CD1c-positive myeloid dendritic cell (primary cell): Measurements from ENCODE around the gene TAMALIN.

Experiments
- DNase-seq: peaks from one replicate; pipeline ENCODE4 v3.0.0-alpha.2; 2016; ENCODE audit errors: extremely low spot score

Gene TAMALIN

GRCh38 chr12:52014567-52015530 is 8.1 kb downstream of the TAMALIN start:
- DNase-seq: no peak

GRCh38 chr12:52015532-52016041 is 8.8 kb downstream of the TAMALIN start:
- DNase-seq: no peak

GRCh38 chr12:52018433-52019112 is 11.8 kb downstream of the TAMALIN start:
- no peak for DNase-seq

GRCh38 chr12:52019113-52019770 is 12.5 kb downstream of the TAMALIN start:
- no peak for DNase-seq

- peak; percentile 65 for DNase-seq
Measured at GRCh38 chr12:52020539-52021336, 14.0 kb downstream of the TAMALIN start.

- no peak for DNase-seq
Measured at GRCh38 chr12:52022841-52023181, 16.1 kb downstream of the TAMALIN start.

GRCh38 chr12:52023182-52023975 is 16.6 kb downstream of the TAMALIN start:
- DNase-seq: peak; percentile 89

- no peak for DNase-seq
Measured at GRCh38 chr12:52023976-52024688, 17.4 kb downstream of the TAMALIN start.

GRCh38 chr12:52024845-52025230 is 18.1 kb downstream of the TAMALIN start:
- peak; percentile 73 for DNase-seq

GRCh38 chr12:52026263-52026662 is 19.5 kb downstream of the TAMALIN start:
- DNase-seq: no peak

GRCh38 chr12:52027085-52027843 is 20.5 kb downstream of the TAMALIN start:
- DNase-seq: peak; percentile 35

- DNase-seq: peak; percentile 11
Measured at GRCh38 chr12:52029685-52030084, 22.9 kb downstream of the TAMALIN start.

- no peak for DNase-seq
Measured at GRCh38 chr12:52032446-52032803, 25.7 kb downstream of the TAMALIN start.

- DNase-seq: peak; percentile 97
Measured at GRCh38 chr12:52032804-52033445, 26.2 kb downstream of the TAMALIN start.

GRCh38 chr12:52033446-52034140 is 26.8 kb downstream of the TAMALIN start:
- DNase-seq: no peak

GRCh38 chr12:52035190-52035589 is 28.4 kb downstream of the TAMALIN start:
- no peak for DNase-seq

- no peak for DNase-seq
Measured at GRCh38 chr12:52035926-52036325, 29.2 kb downstream of the TAMALIN start.

GRCh38 chr12:52036587-52037171 is 29.9 kb downstream of the TAMALIN start:
- peak; percentile 88 for DNase-seq
